ENCODE measurements around the gene SAMHD1. TPM values are rescaled to one million over a fixed set of nuclear protein-coding genes. Genes with fewer than 3 reads are reported as not detected.

The SAMHD1 gene
- total and polyA plus RNA-seq, 9 of the 15 experiments (the other 6 are each of a cell fraction or from before 2014, with no cell fraction given), result 6.8 to 20.4 (median 14.8) TPM

GRCh38 chr20:36861875-36862801 is 89.4 kb downstream of the SAMHD1 start (continued):
- TF ChIP-seq, protein P1, sequence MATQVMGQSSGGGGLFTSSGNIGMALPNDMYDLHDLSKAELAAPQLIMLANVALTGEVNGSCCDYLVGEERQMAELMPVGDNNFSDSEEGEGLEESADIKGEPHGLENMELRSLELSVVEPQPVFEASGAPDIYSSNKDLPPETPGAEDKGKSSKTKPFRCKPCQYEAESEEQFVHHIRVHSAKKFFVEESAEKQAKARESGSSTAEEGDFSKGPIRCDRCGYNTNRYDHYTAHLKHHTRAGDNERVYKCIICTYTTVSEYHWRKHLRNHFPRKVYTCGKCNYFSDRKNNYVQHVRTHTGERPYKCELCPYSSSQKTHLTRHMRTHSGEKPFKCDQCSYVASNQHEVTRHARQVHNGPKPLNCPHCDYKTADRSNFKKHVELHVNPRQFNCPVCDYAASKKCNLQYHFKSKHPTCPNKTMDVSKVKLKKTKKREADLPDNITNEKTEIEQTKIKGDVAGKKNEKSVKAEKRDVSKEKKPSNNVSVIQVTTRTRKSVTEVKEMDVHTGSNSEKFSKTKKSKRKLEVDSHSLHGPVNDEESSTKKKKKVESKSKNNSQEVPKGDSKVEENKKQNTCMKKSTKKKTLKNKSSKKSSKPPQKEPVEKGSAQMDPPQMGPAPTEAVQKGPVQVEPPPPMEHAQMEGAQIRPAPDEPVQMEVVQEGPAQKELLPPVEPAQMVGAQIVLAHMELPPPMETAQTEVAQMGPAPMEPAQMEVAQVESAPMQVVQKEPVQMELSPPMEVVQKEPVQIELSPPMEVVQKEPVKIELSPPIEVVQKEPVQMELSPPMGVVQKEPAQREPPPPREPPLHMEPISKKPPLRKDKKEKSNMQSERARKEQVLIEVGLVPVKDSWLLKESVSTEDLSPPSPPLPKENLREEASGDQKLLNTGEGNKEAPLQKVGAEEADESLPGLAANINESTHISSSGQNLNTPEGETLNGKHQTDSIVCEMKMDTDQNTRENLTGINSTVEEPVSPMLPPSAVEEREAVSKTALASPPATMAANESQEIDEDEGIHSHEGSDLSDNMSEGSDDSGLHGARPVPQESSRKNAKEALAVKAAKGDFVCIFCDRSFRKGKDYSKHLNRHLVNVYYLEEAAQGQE (IDR thresholded peaks at IDR 0.05; ENCODE audit: borderline replicate concordance), result no peak; the same call in 1 of the 2 replicates
- TF ChIP-seq, protein P1 (CRISPR knock-in tag; IDR thresholded peaks at IDR 0.05; ENCODE audit: low read depth), result no peak
- no peak for TF ChIP-seq ZNF224 (CRISPR knock-in tag; IDR thresholded peaks at IDR 0.05)
- no peak for TF ChIP-seq ZNF780A (CRISPR knock-in tag; IDR thresholded peaks at IDR 0.05)
- no peak for TF ChIP-seq POLR3A (IDR thresholded peaks at IDR 0.05; ENCODE audit: borderline replicate concordance, extremely low read depth, insufficient read depth, insufficient read length)
- TF ChIP-seq EP300 (IDR thresholded peaks at IDR 0.05; ENCODE audit: low read length), result peak; percentile 50
- TF ChIP-seq TOE1 (IDR thresholded peaks at IDR 0.05; ENCODE audit: borderline replicate concordance), result no peak
- no peak for TF ChIP-seq TOE1 (CRISPR knock-in tag; IDR thresholded peaks at IDR 0.05; ENCODE audit: borderline replicate concordance, low read depth)

All from K562 (cell line).